AG08396 (cell line): ENCODE data around the gene FBXO9.
"Not testable (repeated sequence)": the region's sequence is repeated elsewhere in the genome, so short reads cannot be mapped to it uniquely, and the experiment has no call there.

Experiments used
- DNase-seq: peaks from one replicate; pipeline ENCODE4 v3.0.0; 2012; ENCODE audit warnings: low spot score, mixed read lengths

The FBXO9 gene

DNA sequence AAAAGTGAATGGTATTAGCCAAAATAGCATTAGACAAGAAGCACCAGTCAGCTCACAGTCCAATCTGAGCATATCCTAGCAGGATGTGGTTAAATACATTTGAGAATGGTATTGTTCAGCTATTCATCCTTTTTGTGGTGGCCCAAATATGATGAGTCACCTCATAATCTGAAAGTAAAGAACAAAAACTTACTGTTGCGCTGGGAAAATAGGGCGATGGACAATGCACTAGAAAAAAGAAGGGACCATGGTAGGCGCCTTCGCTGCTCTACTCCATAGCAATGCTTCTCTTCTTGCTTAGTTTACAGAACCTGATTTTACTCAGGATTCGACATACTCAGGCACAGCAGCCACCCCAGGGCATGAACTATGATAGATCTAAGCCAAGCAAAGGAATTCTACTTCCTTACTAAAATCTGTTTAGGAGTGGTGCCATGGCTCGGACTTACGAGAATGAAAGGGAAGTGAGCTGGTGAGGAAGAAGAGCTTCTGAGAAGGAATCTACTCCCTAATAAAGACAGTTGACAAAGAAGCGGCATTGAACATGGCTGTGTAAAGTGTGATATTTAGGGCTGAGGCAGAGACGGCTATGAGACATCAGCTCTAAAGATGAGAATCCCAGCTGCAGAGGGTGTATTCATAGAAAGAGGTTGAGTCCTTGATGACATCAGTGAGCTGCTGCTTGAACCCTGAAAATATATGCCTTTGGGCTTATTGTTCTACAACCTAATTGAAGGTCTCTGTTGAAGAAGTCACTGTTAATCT, 16.6 kb upstream of the FBXO9 start:
- DNase-seq = no peak

DNA sequence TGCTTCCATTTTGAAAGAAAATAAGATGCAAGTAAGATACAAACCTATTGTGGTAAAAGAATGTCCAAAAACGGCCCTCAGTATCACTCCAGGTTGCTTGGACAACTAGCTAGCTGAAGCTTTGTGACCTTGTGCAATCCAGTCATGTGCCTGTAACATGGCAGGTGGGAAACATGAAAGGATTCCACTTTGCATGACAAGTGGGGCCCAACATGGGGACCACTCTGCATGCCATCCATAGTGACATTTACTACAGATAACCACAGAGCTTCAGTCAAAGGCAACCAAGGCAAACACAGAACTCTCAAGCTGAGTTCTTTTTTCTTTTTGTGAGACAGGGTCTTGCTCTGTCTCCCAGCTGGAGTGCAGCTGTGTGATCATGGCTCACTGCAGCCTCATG, 15.8 kb upstream of the FBXO9 start:
- DNase-seq = no peak

DNA sequence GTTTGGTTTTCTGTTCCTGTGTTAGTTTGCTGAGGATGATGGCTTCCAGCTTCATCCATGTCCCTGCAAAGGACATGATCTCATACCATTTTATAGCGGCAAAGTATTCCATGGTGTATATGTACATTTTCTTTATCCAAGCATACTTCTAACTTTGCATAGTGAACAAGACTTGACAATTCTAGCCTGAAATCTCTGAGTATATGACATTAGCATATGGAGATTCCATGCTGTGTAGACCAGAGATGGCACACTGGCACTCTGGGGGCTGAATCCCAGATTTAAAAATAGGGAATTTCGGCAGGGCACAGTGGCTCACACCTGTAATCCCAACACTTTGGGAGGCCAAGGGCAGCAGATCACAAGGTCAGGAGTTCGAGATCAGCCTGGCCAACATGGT, 13.1 kb upstream of the FBXO9 start:
- not testable (repeated sequence) for DNase-seq

DNA sequence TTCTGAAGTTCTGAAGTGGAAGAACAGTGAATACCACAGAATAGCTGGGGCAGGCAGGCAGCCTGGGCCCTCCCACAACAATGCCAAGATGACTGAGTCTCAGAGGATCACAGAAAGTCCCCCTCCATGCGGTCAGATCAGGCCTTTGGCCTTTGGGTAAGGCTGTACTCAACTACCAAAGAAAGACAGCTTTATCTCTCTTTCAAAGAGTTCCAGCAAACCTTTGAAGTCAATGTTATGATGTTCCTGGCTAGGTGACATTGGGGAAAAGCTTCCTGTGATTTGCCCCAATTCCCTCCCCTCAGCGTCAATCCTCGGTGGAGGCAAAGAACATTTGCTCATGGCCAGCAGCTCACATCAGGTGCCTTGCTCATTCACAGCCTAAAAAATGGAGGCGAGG, 10.7 kb upstream of the FBXO9 start:
- no peak for DNase-seq

DNA sequence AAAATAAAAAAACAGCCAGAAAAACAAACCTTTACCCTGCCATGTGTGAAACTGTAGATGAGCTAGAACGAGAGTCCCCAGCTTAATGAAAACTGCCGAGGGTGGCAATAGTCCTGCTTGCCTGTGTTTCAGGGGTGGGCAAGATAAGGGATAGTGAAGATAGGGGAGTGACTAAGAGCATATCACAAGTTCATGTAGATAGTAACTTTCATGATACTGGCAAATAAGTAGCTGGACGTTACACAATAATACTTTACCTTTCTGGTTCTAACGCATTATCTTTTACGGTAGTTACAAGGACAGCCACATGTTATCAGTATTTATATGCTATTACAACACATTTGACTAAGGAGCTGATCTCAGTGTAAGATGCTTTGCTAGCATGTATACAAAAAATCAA, 9.3 kb upstream of the FBXO9 start:
- DNase-seq = no peak

DNA sequence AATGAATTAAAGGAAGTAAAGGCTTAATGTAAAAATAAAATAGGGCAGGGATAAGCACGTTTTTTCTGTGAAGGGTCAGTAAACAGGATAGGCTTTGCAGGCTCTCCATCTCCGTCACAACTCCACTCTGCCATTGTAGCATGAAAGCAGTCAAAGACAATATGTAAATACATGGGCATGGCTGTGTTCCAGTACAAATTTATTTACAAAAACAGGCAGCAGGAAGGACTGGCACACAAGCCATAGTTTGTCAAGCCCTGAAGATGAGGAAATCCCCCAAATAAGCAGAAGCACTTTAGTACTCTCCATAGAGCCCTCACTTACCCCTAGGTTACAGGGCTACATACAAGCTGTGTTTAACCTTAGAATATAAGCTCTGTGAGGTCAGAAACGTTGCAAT, 8.9 kb upstream of the FBXO9 start:
- no peak for DNase-seq

DNA sequence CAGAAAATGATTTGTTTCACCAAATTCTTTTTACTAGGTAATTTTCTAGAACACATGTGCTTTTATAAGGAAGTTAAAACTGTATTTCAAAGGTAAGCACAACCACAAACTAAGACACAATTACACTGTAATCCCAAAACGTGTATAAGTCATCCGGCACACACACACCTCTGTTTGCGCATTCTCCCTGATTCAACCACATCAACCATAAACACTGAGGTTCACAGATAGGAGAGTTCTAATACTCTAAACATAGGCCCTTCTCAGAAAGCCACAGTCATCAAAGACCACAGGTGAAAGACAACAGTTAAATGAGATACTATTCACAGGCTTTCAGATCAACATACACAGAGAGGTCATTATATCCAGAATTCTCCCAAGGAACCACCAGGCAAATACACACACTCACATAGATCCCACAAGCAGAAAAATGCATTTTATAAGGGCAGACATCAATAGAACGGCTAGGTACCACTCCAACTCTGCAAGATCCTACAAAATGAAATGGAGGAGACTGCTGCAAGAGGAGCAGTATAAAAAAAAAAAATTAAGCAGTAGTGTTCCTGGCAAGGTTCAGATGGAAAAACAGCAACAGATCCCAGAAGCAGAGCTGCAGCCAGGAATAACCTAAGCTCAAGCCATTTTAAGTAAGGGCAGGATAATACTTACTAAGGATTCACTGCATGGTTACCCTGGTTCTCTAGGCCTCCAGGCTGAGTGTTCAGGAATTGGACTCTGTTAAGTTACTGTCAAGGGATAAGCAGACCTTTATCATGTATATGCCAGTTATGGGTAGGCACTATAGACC, 6.6 kb upstream of the FBXO9 start:
- no peak for DNase-seq

DNA sequence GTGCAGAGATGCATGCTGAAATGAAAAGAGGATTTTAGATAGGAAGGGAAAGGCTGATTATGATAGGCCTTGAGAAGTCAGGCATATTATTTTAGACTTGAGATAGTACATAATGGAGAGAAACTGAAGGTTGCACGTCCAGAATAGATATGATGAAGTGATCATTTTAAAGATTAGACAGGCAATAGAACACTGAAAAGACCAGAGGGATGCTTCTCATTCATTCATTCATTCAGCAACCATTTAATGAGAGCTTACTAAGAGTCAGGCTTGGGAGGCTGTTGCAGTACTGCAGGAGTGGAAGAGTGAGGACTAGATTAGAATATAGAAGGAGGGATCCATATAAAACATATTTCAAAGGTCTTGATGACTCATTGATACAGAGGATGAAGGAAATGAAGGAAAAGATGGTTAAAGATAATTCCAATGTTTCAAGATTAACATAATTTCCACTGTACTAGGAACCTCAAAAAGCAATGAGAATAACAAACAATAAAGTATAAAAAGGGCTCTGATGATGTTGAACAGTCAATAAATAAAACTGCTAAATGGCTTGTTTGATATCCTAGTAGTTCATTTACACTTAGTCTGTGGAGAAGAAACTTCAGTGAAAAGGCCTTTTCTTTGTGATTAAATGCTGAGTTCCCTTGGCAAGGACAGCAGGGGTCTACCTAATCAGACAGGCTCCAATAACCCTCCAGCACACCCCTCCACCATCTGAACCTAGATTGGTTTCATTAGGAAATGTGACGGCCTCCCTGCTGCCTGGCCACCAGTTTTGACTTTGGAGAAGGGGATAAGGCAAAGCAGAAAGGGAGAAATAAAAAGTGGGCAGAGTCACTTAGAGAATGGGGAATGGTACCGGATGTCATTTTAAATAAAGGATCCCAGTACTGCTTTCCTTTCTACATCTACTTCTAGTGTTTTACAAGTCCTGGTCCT, 5.3 kb upstream of the FBXO9 start:
- DNase-seq = no peak

DNA sequence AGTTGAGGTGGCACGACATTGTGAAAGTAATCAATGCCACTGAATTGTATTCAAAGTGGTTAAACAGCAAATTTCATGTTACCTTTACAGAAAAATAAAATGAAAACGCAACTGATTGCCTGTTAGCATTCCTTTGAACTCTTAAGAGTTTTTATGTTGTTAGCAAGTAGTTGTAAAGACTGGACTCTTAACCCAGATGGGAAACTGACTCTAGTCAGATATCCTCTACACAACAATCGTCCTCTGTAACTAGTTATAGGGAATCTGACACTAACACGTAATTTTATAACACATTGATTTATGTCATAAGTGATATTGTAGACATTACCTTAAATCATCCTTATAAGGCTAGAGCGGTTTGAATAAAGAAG, 3.0 kb upstream of the FBXO9 start:
- DNase-seq = no peak

DNA sequence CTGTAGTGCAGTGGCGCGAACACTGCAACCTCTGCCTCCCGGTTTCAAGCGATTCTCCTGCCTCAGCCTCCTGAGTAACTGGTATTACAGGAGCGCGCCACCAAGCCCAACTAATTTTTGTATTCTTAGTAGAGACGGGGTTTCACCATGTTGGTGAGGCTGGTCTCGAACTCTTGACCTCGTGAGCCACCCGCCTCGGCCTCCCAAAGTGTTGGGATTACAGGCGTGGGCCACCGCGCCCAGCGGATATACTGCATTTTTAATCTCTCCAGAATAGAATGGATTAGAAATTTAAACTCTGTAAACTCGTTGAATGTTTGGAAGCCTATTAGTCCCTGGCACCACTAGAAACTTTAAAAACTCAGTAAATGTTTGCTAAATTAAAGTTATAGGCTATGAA, 949 bp upstream of the FBXO9 start:
- not testable (repeated sequence) for DNase-seq

DNA sequence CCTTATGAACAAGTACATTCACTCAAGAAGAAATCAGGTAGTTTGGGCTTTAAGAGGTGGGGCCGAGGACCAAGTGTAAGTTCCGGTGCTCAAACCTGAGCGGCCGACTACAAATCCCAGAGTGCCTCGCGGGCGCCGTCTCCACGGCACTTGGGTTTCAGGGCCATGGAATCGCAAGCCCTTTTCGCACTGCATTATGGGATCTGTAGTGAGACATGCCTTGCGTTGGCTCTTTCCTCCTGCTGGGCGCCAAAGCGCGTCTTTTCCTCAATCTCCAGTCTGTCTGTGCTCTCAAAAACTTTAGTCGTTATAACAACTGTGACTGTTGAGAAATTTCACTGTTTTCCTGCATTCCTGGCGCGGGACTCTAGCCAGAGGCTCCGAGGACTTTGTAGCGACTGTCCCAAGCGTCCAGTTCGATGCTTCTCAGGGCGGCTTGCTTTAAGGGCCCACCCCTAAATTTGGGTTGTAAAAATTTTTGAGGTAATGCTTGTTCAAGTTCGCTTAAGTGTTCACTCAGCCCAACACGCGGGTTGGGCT, 408 bp upstream of the FBXO9 start:
- peak; percentile 95 for DNase-seq

DNA sequence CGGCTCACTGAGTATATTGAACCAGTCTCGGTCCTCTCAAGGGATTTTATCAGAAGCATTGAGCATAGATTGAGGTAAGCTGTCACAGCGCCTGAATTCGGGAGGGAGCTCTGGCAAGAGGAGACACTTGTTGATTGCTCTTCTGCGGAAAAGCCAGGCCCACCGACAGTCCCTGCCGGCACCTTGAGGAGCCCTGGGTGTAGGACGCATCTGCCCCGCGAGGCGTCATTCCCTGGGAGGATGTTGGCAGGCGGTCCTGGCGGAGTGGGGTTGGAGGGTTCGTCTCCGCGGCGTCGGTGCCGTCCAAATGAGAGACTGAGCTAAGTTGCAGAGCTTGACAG, 843 bp downstream of the FBXO9 start:
- DNase-seq = peak; percentile 52

DNA sequence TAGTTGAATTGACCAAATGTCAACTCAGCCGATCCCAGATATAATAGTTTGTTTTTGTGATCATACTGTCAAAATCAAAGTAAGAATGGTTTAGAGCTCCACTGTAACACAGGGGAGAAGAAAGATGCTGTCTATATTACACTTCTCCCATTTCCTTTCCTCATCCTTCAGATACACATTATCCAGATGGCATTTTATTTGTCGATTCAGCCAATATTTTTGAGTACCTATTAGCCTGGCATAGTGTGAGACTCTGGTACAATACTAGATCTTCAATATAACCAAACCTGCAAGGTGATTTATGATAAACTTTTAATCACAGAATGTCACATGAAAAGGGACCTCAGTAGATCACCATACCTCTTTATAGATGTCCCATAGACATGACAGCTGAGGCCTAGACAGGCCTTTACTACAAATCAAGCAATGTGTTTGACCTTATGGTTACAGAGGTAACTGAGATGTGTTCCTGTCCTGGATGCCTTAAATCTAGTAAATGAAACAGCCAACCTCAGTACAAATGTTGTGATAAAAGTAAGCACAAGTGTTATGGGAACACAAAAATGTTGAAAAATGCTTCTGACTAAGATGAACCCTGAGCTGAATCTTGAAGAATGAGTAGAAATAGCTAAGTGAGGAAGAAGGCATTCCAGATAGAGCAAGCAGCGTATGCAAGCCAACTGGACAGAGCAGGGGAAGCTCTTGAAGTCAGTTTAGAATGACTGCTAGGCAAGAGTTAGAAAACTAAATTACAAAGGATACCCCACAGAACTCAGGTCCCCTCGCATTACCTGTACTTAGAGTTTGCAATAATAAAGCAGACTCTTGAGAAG, 1.9 kb downstream of the FBXO9 start:
- DNase-seq = peak; percentile 31

DNA sequence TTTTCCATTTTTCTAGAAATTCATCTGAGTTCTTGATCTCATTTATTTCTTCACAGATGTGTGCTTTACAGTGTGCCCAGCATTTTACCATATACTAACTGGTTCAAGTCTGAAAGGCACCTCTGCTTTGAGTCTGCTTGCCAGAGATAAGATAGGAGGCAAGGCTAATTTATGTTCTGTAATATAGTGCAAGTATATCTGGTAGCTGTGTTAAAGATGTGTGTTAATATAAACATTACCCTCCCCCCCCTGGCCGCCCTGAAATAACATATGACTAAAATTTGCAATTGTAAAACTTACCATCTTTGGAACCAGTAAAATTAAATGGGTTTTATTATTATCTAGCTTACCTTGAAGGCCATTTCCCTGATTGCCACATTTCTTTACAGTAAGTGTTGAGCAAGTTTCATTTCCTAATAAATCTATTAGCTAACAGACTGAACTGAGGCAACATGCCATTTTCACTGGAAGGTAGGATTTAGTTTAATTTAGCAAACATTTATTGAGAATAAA, 2.7 kb downstream of the FBXO9 start:
- no peak for DNase-seq

DNA sequence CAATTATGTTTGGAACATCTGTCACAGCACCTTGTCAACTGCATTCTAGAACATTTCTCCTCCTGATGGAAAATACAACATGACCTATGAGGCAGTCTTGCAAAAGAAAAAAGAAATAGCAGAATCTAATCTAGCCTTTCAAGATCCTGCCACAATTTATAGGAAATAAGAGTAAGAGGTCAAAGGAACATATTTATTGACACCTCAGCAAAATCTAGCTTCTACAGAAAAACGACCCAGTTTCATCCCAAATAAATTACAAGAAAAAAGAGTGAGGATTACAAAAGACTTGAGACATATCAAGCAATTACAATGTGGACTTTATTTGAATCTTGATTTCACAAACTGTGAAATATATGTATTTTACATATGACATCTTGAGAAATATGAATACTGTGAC, 4.2 kb downstream of the FBXO9 start:
- DNase-seq = no peak

DNA sequence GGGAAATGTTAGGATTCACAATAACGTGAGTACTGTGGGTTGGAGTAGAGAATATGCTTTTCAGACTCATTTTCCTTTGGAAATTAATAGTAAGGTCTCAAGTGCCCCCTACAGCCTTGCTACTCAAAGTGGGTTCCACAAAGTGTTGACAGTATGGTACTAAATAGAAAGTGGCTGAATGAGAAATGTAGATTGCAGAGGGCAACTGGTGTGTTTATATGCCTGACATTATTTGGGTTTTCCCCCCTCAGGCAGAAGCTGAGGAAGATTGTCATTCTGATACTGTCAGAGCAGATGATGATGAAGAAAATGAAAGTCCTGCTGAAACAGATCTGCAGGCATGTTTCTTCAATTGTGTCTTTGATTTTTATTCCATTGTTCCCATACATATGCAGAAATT, 5.6 kb downstream of the FBXO9 start:
- no peak for DNase-seq

DNA sequence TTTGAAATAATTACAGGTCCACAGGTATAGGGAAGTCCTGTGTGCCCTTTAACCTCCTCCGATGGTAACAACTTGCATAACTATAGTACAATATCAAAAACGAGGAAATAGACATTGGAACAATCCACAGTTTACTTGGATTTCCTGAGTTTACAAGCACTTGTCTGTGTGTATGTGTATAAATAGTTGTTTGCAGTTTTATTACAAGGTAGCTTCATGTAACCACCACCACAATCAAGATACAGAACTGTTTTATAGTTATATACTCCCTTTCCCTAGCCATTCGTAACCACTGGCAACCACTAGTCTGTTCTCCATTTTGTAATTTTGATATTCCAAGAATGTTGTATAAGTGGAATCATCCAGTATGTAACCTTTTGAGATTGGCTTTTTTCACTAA, 9.1 kb downstream of the FBXO9 start:
- no peak for DNase-seq

DNA sequence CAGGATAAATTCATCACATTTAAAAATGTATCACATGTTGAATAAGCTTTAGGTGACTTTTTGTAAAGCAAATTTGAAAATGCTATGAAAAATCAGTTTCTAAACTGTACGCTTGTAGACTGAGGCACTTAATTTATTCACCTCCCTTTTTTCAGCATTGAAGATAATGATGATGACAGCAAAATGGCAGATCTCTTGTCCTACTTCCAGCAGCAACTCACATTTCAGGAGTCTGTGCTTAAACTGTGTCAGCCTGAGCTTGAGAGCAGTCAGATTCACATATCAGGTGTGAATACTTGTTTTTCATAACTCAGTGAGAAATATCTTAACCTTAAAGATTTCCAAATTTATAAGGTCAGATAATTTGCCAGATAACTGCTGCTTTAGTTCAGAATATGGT, 15.6 kb downstream of the FBXO9 start:
- no peak for DNase-seq

DNA sequence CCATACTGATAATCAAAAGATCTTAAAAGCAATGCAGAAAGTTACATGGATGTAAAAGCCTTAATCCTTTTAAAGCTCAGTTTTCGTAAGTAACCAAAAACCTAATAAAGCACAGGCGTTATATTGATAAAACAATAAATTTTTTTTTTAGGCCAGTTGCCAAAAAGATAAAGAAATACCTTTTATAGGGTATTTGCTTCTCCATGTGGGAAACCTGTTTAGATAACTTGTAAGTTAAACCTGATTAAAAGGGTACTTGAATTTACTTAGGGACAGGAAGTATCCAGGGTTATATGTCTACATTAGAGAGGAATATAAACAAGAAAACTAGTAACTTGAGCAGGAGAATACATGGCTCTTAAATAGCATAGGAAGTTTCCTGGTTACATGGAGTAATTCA, 21.1 kb downstream of the FBXO9 start:
- no peak for DNase-seq

DNA sequence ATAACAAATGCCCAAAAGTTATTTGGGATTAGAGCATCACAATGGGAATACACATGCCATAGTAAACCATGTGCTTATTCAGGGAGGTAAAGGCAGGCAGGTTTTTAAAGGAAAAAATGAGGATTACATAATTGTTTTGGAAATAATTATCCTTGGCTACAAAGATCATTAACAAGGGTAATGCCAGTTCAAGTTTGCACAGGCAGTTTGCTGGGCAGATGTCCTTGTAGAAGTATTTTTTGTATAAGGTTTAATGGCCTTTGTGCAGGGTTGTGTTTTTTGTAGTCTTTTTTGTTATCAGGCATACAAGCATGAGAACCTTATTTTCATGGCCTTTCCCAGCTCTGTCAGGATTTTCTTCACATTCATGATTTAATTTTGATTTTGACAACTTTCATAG, 24.7 kb downstream of the FBXO9 start:
- no peak for DNase-seq

DNA sequence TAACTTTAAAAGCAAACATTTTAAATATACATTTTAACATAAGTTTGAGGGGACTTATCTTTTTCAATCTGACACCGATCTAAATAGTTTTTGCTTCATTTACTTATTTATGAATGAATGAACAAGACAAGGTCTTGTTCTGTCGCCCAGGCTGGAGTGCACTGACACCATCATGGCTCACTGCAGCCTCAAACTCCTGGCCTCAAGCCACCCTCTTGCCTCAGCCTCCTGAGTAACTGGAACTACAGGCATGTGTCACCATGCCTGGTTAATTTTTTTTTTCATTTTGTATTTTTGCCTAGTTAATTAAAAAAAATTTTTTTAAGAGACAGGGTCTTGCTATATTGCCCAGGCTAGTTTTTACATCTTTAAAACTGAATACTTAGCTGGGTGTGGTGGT, 25.4 kb downstream of the FBXO9 start:
- no peak for DNase-seq
